IMR-90 (cell line): ENCODE measurements around the gene CMIP. TPM values are rescaled to one million over a fixed set of nuclear protein-coding genes. Genes with fewer than 3 reads are reported as not detected.

Experiments
- ATAC-seq: fragments of 200-7000 bp; cut with Tn5 transposase; 2 replicates; pipeline ENCODE4 v1.9.1; 2020; ENCODE audit warnings: low read depth, mild to moderate bottlenecking, moderate library complexity
- BruUV-seq: library from RNA; stranded (reverse); fragments of 400-500 nt; replicated peaks from 2 replicates; lab custom pipeline; 2021; lab: Mats Ljungman, UMichigan
- CTCF ChIA-PET: fragments of 300-600 bp; formaldehyde crosslinking; extraction: SDS; loops from one replicate; lab custom pipeline; 2021; ENCODE audit warnings: antibody characterized with exemption; lab: Yijun Ruan, JAX
- POLR2A ChIA-PET: fragments of 300-600 bp; sonication (Branson Sonifier 250); formaldehyde crosslinking; loops from one replicate; lab custom pipeline; 2022; ENCODE audit warnings: antibody characterized with exemption; ENCODE audit not compliant: unreplicated experiment; lab: Charles Lee
- DNase-seq: peaks from one replicate; pipeline ENCODE4 v3.0.0; 2013
- H2AFZ ChIP-seq: replicated peaks from 2 replicates; pipeline ENCODE3; 2013; ENCODE audit warnings: low read length, mild to moderate bottlenecking; ENCODE audit not compliant: poor library complexity
- H2AK5ac ChIP-seq: 2 replicates; pipeline ENCODE4 v1.6.1; 2013; ENCODE audit warnings: low read depth, low read length, inconsistent platforms
- H2AK9ac ChIP-seq: replicated peaks from 2 replicates; pipeline ENCODE3; 2013; ENCODE audit warnings: mild to moderate bottlenecking, low read depth, low read length, moderate library complexity; ENCODE audit not compliant: poor library complexity
- H2BK120ac ChIP-seq: 2 replicates; pipeline ENCODE4 v1.6.1; 2013; ENCODE audit warnings: low read depth, low read length, inconsistent platforms
- H2BK15ac ChIP-seq: 3 replicates; pipeline ENCODE4 v1.6.1; 2013; ENCODE audit warnings: low read depth, low read length, inconsistent platforms
- H2BK20ac ChIP-seq: 2 replicates; pipeline ENCODE4 v1.6.1; 2013; ENCODE audit warnings: low read depth, mild to moderate bottlenecking, inconsistent platforms, low read length, moderate library complexity
- H2BK5ac ChIP-seq: 2 replicates; pipeline ENCODE4 v1.6.1; 2013; ENCODE audit warnings: mild to moderate bottlenecking, low read depth, low read length, inconsistent platforms; ENCODE audit not compliant: poor library complexity, severe bottlenecking
- H3K14ac ChIP-seq: replicated peaks from 2 replicates; pipeline ENCODE4 v1.6.1; 2013; ENCODE audit warnings: low read depth, low read length, inconsistent platforms
- H3K18ac ChIP-seq: 2 replicates; pipeline ENCODE4 v1.6.1; 2013; ENCODE audit warnings: low read depth, low read length, control low read depth
- H3K23ac ChIP-seq: 2 replicates; pipeline ENCODE4 v1.6.1; 2013; ENCODE audit warnings: low read depth, low read length, inconsistent platforms
- H3K27ac ChIP-seq: 2 replicates; pipeline ENCODE4 v1.5.1; 2013; ENCODE audit warnings: mild to moderate bottlenecking, control low read depth, low read length; ENCODE audit not compliant: insufficient read depth
- H3K27me3 ChIP-seq: 2 replicates; pipeline ENCODE4 v1.6.1; 2013; ENCODE audit warnings: low read length; ENCODE audit not compliant: control insufficient read depth, insufficient read depth
- H3K36me3 ChIP-seq: 2 replicates; pipeline ENCODE4 v1.6.1; 2013; ENCODE audit warnings: low read length, mixed read lengths; ENCODE audit not compliant: control insufficient read depth, insufficient read depth
- H3K4ac ChIP-seq: 2 replicates; pipeline ENCODE4 v1.6.1; 2013; ENCODE audit warnings: low read depth, low read length, inconsistent platforms
- H3K4me1 ChIP-seq: 2 replicates; pipeline ENCODE4 v1.6.1; 2013; ENCODE audit warnings: low read length, mixed read lengths; ENCODE audit not compliant: control insufficient read depth, insufficient read depth
- H3K4me2 ChIP-seq: 2 replicates; pipeline ENCODE4 v1.6.1; 2013; ENCODE audit warnings: low read depth, mild to moderate bottlenecking, control low read depth, low read length, moderate library complexity
- H3K4me3 ChIP-seq: 2 replicates; pipeline ENCODE4 v1.5.1; 2013; ENCODE audit warnings: low read depth, mild to moderate bottlenecking, control low read depth, low read length, moderate library complexity; ENCODE audit not compliant: insufficient read depth
- H3K56ac ChIP-seq: 2 replicates; pipeline ENCODE4 v1.6.1; 2013; ENCODE audit warnings: low read length, inconsistent platforms; ENCODE audit not compliant: insufficient read depth; ENCODE audit errors: extremely low read depth
- H3K79me1 ChIP-seq, 2 experiments: 2 replicates each; pipeline ENCODE4 v1.6.1; 2013; ENCODE audit warnings: low read length in 2 of 2, inconsistent platforms in 1 of 2, low read depth in 1 of 2
- H3K9ac ChIP-seq: 2 replicates; pipeline ENCODE4 v1.6.1; 2013; ENCODE audit warnings: low read depth, low read length, control low read depth
- H3K9me1 ChIP-seq: 2 replicates; pipeline ENCODE4 v1.6.1; 2013; ENCODE audit warnings: low read length, inconsistent platforms; ENCODE audit not compliant: insufficient read depth
- H3K9me3 ChIP-seq: 2 replicates; pipeline ENCODE4 v1.6.1; 2013; ENCODE audit warnings: low read length; ENCODE audit not compliant: control insufficient read depth, insufficient read depth
- H4K20me1 ChIP-seq: 2 replicates; pipeline ENCODE4 v1.6.1; 2013; ENCODE audit warnings: low read length, inconsistent platforms; ENCODE audit not compliant: insufficient read depth
- H4K5ac ChIP-seq: 2 replicates; pipeline ENCODE4 v1.6.1; 2013; ENCODE audit warnings: mild to moderate bottlenecking, low read depth, low read length, control low read depth
- H4K8ac ChIP-seq, 2 experiments: 2 replicates each; pipeline ENCODE4 v1.6.1; 2013; ENCODE audit warnings: low read depth in 2 of 2, low read length in 2 of 2, control low read depth in 1 of 2, inconsistent platforms in 1 of 2
- H4K91ac ChIP-seq: 2 replicates; pipeline ENCODE4 v1.6.1; 2013; ENCODE audit warnings: low read depth, low read length, inconsistent platforms; ENCODE audit not compliant: insufficient read depth
- CEBPB ChIP-seq: IDR thresholded peaks from 2 replicates; pipeline ENCODE4 v1.6.1; 2012; ENCODE audit warnings: low read depth, low read length, improper control_type of control experiment
- CHD1 ChIP-seq: IDR thresholded peaks from 2 replicates; pipeline ENCODE4 v1.6.1; 2012; ENCODE audit warnings: low read depth, low read length, improper control_type of control experiment
- ELK1 ChIP-seq: fragments of 150-350 bp; IDR thresholded peaks from 2 replicates; pipeline ENCODE4 v1.6.1; 2016; ENCODE audit warnings: low read depth, mild to moderate bottlenecking, low read length, moderate library complexity, borderline replicate concordance
- FOS ChIP-seq: fragments of 150-350 bp; IDR thresholded peaks from 2 replicates; pipeline ENCODE4 v1.6.1; 2016; ENCODE audit warnings: low read depth, low read length
- MAFK ChIP-seq: IDR thresholded peaks from 2 replicates; pipeline ENCODE4 v1.6.1; 2012; ENCODE audit warnings: low read depth, low read length, improper control_type of control experiment
- MAZ ChIP-seq: IDR thresholded peaks from 2 replicates; pipeline ENCODE4 v1.6.1; 2012; ENCODE audit warnings: low read depth, mild to moderate bottlenecking, low read length, improper control_type of control experiment, moderate library complexity, borderline replicate concordance
- MXI1 ChIP-seq: IDR thresholded peaks from 2 replicates; pipeline ENCODE4 v1.6.1; 2012; ENCODE audit warnings: low read depth, mild to moderate bottlenecking, low read length, moderate library complexity, borderline replicate concordance
- NFE2L2 ChIP-seq: fragments of 150-350 bp; IDR thresholded peaks from 2 replicates; pipeline ENCODE4 v1.6.1; 2016; ENCODE audit warnings: low read depth, mild to moderate bottlenecking, low read length
- POLR2A ChIP-seq: IDR thresholded peaks from 2 replicates; pipeline ENCODE4 v1.6.1; 2012; ENCODE audit warnings: mild to moderate bottlenecking, low read depth, low read length
- RCOR1 ChIP-seq: IDR thresholded peaks from 2 replicates; pipeline ENCODE4 v1.6.1; 2012; ENCODE audit warnings: mild to moderate bottlenecking, low read length, improper control_type of control experiment; ENCODE audit not compliant: insufficient replicate concordance
- SMC3 ChIP-seq: fragments of 150-350 bp; IDR thresholded peaks from 2 replicates; pipeline ENCODE4 v1.6.1; 2016; ENCODE audit warnings: low read depth, mild to moderate bottlenecking, antibody characterized with exemption, low read length, moderate library complexity
- WGBS, 2 experiments: methylation state at CpG; one replicate each; pipeline versions ENCODE4 v1.1.5 to v1.1.7; 2013; ENCODE audit warnings: missing lambda C conversion rate in 2 of 2; ENCODE audit not compliant: insufficient read length in 1 of 2; ENCODE audit errors: extremely low coverage in 2 of 2; 5-methylcytosine and 5-hydroxymethylcytosine counted together
- dilution Hi-C: fragments of 300-500 bp; cut with HindIII; formaldehyde crosslinking; loops from one replicate; pipeline ENCODE4 v1.14.3; 2018; ENCODE audit warnings: low sequenced_read_pairs; ENCODE audit not compliant: unreplicated experiment
- in situ Hi-C: fragments of 300-500 bp; cut with MboI; formaldehyde crosslinking; loops from 3 replicates; pipeline ENCODE4 v1.14.3; 2019; ENCODE audit warnings: low sequenced_read_pairs, inconsistent platforms, mixed read lengths
- intact Hi-C: fragments of 100-400 bp; cut with micrococcal nuclease; formaldehyde crosslinking; loops from 2 replicates; pipeline ENCODE4 v1.10.0; 2022
- polyA plus RNA-seq, 3 experiments: library from polyadenylated mRNA; depleted of rRNA; stranded (reverse); fragments of >200 nt; gene quantifications; 2 replicates each; pipeline ENCODE4 v1.2.3, GENCODE V29; 2012; ENCODE audit warnings: low replicate concordance in 1 of 3
- total RNA-seq: library from RNA; depleted of rRNA; stranded (reverse); fragments of >200 nt; gene quantifications from 2 replicates; pipeline ENCODE4 v1.2.3, GENCODE V29; 2012
- TF ChIP-seq, protein P1 (sequence below): conservative IDR thresholded peaks from 2 replicates; pipeline ENCODE4 v1.5.1; 2012; ENCODE audit warnings: mild to moderate bottlenecking, low read depth, low read length, improper control_type of control experiment

Gene CMIP
- total and polyA plus RNA-seq, 2 of the 4 experiments (the other 2 are of a cell fraction): 3.2 to 11.6 TPM

DNA sequence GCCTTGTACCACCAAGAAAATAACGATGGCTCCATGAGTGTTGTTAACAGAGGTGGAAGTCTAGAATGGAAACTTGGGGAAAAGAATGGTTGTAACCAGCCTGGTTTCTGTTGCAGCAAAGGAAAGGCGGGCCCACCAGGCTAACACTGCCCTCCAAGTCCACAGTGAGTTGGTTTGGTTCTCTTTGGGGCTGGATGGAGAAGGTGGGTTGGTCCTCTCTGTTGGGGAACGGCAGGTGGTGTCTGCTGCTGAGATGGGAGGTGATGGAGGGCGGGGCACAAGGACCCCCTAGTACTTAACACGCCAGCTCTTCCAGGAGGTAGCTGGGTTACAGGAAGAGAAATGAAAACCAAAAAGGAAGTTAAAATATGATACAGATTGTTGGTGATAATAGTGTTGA is 257.9 kb downstream of the CMIP start:
- dilution Hi-C loops: no loop called here
- Histone ChIP-seq H3K27me3 (no peaks in the 10 kb centered on the region), H3K56ac (no peak overlapping the region)

More for the DNA sequence above, 257.9 kb downstream of the CMIP start:
- Histone ChIP-seq H3K23ac (no peak overlapping the region), H2BK15ac (no peak overlapping the region), H3K36me3 (peaks cover 37% of the 10 kb centered on the region), H3K4me2 (no peak overlapping the region), H3K4me1 (peaks cover 11% of the 10 kb centered on the region), H2AK5ac (no peak overlapping the region), H2AFZ (no peak overlapping the region), H2BK120ac (no peak overlapping the region), H3K18ac (no peak overlapping the region), H2BK20ac (no peak overlapping the region), H4K5ac (no peak overlapping the region), H4K8ac (no peak overlapping the region), H4K91ac (no peak overlapping the region), H3K9me1 (0 out of 2 replicates have a peak, but pooled peaks cover 3% of the 10 kb centered on the region), H3K27ac (no peak overlapping the region), H3K4ac (no peak overlapping the region), H2AK9ac (no peak overlapping the region), H2BK5ac (no peak overlapping the region), H3K79me1 (no peaks in the 10 kb centered on the region), H3K4me3 (no peak overlapping the region), H4K20me1 (peaks cover 26% of the 10 kb centered on the region), H3K9ac (no peak overlapping the region), H3K9me3 (no peaks in the 10 kb centered on the region), H3K14ac (no peak overlapping the region)
- no TSS peak for BruUV-seq
- ATAC-seq (no peak), DNase-seq (no peak)
- WGBS, 2 experiments: no CpG with 5 or more reads among the region's 5 CpGs
- intact Hi-C loops (no loop called here), in situ Hi-C loops (no loop called here)
- CTCF ChIA-PET: no interaction called here
- POLR2A ChIA-PET: no interaction called here
- TF ChIP-seq POLR2A (no peak), FOS (no peak), MAFK (no peak), MXI1 (no peak), ELK1 (no peak), CHD1 (no peak), NFE2L2 (no peak), MAZ (no peak), SMC3 (no peak), RCOR1 (no peak), CEBPB (no peak)
- TF ChIP-seq, protein P1, sequence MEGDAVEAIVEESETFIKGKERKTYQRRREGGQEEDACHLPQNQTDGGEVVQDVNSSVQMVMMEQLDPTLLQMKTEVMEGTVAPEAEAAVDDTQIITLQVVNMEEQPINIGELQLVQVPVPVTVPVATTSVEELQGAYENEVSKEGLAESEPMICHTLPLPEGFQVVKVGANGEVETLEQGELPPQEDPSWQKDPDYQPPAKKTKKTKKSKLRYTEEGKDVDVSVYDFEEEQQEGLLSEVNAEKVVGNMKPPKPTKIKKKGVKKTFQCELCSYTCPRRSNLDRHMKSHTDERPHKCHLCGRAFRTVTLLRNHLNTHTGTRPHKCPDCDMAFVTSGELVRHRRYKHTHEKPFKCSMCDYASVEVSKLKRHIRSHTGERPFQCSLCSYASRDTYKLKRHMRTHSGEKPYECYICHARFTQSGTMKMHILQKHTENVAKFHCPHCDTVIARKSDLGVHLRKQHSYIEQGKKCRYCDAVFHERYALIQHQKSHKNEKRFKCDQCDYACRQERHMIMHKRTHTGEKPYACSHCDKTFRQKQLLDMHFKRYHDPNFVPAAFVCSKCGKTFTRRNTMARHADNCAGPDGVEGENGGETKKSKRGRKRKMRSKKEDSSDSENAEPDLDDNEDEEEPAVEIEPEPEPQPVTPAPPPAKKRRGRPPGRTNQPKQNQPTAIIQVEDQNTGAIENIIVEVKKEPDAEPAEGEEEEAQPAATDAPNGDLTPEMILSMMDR: no peak
